CD14-positive monocyte (primary cell): Measurements from ENCODE around the gene PRR23E. TPM values are rescaled to one million over a fixed set of nuclear protein-coding genes. Genes with fewer than 3 reads are reported as not detected.

Experiments
- DNase-seq, 3 donors: peaks; one replicate each; pipeline ENCODE4 v3.0.0-alpha.2; 2011 to 2022
- H2AFZ ChIP-seq: 2 replicates; pipeline ENCODE4 v1.6.0; 2012; ENCODE audit warnings: mild to moderate bottlenecking, low read depth, low read length, inconsistent platforms; ENCODE audit not compliant: insufficient read depth, poor library complexity, severe bottlenecking
- H3K27ac ChIP-seq, 2 donors: 1 replicate in 1 of 2; 2 replicates in 1 of 2; pipeline ENCODE4 v1.5.1; 2012 to 2013; ENCODE audit warnings: low read length in 2 of 2, control low read depth in 1 of 2, inconsistent platforms in 1 of 2, low read depth in 1 of 2, mild to moderate bottlenecking in 1 of 2
- H3K27me3 ChIP-seq, 2 donors: one replicate each; pipeline versions ENCODE4 v1.6.0 to v1.6.1; 2011 to 2013; ENCODE audit warnings: low read length in 2 of 2; ENCODE audit not compliant: control insufficient read depth in 2 of 2, insufficient read depth in 2 of 2
- H3K36me3 ChIP-seq, 2 donors: replicated peaks in 1 of 2; 1 replicate in 1 of 2; 2 replicates in 1 of 2; pipeline versions ENCODE4 v1.5.1 to v1.6.1; 2012 to 2013; ENCODE audit warnings: low read length in 2 of 2, control low read depth in 1 of 2, inconsistent platforms in 1 of 2, mild to moderate bottlenecking in 1 of 2; ENCODE audit not compliant: insufficient read depth in 2 of 2, control insufficient read depth in 1 of 2
- H3K4me1 ChIP-seq, 2 donors: 1 replicate in 1 of 2; 2 replicates in 1 of 2; pipeline versions ENCODE4 v1.5.1 to v1.6.1; 2012 to 2013; ENCODE audit warnings: low read length in 2 of 2, control low read depth in 1 of 2, inconsistent platforms in 1 of 2, mild to moderate bottlenecking in 1 of 2, moderate library complexity in 1 of 2; ENCODE audit not compliant: insufficient read depth in 2 of 2, control insufficient read depth in 1 of 2
- H3K4me2 ChIP-seq: replicated peaks from 2 replicates; pipeline ENCODE3; 2012; ENCODE audit warnings: low read length, moderate library complexity, mild to moderate bottlenecking; ENCODE audit not compliant: poor library complexity, severe bottlenecking; ENCODE audit errors: extremely low read depth
- H3K4me3 ChIP-seq, 3 experiments: fragments of 200-600 bp in 1 of 3; sonication (generic) in 1 of 3; replicated peaks in 1 of 3; 1 replicate in 2 of 3; 2 replicates in 1 of 3; pipeline ENCODE4 v1.5.1; 2011 to 2013; ENCODE audit warnings: low read length in 3 of 3, mild to moderate bottlenecking in 3 of 3, control low read depth in 2 of 3, low read depth in 2 of 3, inconsistent platforms in 1 of 3, moderate library complexity in 1 of 3
- H3K79me2 ChIP-seq: 2 replicates; pipeline ENCODE4 v1.6.0; 2012; ENCODE audit warnings: mild to moderate bottlenecking, control low read depth, inconsistent platforms, low read length, moderate library complexity; ENCODE audit not compliant: insufficient read depth
- H3K9ac ChIP-seq: 2 replicates; pipeline ENCODE4 v1.6.0; 2017; ENCODE audit warnings: low read length, mild to moderate bottlenecking; ENCODE audit not compliant: insufficient read depth, poor library complexity, severe bottlenecking
- H3K9me3 ChIP-seq, 2 donors: replicated peaks in 1 of 2; 1 replicate in 1 of 2; 2 replicates in 1 of 2; pipeline versions ENCODE4 v1.5.1 to v1.6.1; 2012 to 2013; ENCODE audit warnings: low read length in 2 of 2, control low read depth in 1 of 2; ENCODE audit not compliant: control insufficient read depth in 1 of 2, insufficient read depth in 1 of 2
- H4K20me1 ChIP-seq: 2 replicates; pipeline ENCODE4 v1.6.0; 2012; ENCODE audit warnings: mild to moderate bottlenecking, low read length, control low read depth, moderate library complexity; ENCODE audit not compliant: insufficient read depth
- H3K27ac Mint-ChIP-seq, 7 donors: one replicate each; pipeline ENCODE4 v1.8.0; 2020; ENCODE audit warnings: mild to moderate bottlenecking in 7 of 7, mixed read lengths in 7 of 7, moderate library complexity in 6 of 7, inconsistent platforms in 2 of 7
- H3K27me3 Mint-ChIP-seq, 3 donors: one replicate each; pipeline ENCODE4 v1.8.0; 2021 to 2022; ENCODE audit warnings: low read depth in 3 of 3, mild to moderate bottlenecking in 3 of 3, mixed read lengths in 3 of 3, moderate library complexity in 3 of 3, inconsistent platforms in 1 of 3
- H3K36me3 Mint-ChIP-seq, 2 donors: one replicate each; pipeline ENCODE4 v1.8.0; 2020; ENCODE audit warnings: mixed read lengths in 2 of 2, inconsistent platforms in 1 of 2, mild to moderate bottlenecking in 1 of 2
- H3K4me1 Mint-ChIP-seq: one replicate; pipeline ENCODE4 v1.8.0; 2020; ENCODE audit warnings: mild to moderate bottlenecking, mixed read lengths
- H3K4me3 Mint-ChIP-seq, 2 donors: one replicate each; pipeline ENCODE4 v1.8.0; 2020; ENCODE audit warnings: mild to moderate bottlenecking in 2 of 2, mixed read lengths in 2 of 2, moderate library complexity in 1 of 2
- H3K9me3 Mint-ChIP-seq, 7 donors: one replicate each; pipeline ENCODE4 v1.8.0; 2020 to 2022; ENCODE audit warnings: mixed read lengths in 7 of 7, mild to moderate bottlenecking in 6 of 7, moderate library complexity in 6 of 7, inconsistent platforms in 2 of 7
- CTCF ChIP-seq: fragments of 200-600 bp; IDR thresholded peaks from one replicate; pipeline ENCODE4 v1.8.0; 2022; ENCODE audit warnings: antibody characterized with exemption, mild to moderate bottlenecking
- WGBS: methylation state at CpG from one replicate; pipeline ENCODE4 v1.1.5; 2013; ENCODE audit warnings: missing lambda C conversion rate; ENCODE audit not compliant: insufficient coverage; 5-methylcytosine and 5-hydroxymethylcytosine counted together
- intact Hi-C, 2 donors: fragments of 100-400 bp; cut with micrococcal nuclease; formaldehyde crosslinking; loops; one replicate each; pipeline versions ENCODE4 v1.15.0 to v1.15.1; 2023
- polyA plus RNA-seq, 3 donors: library from polyadenylated mRNA; depleted of rRNA in 1 of 3; unstranded in 2 of 3; stranded (reverse) in 1 of 3; fragments of 300-500 nt in 2 of 3; fragments of >200 nt in 1 of 3; fragmentation: Illumina TruSeq in 2 of 3; gene quantifications; 1 replicate in 2 of 3; 2 replicates in 1 of 3; pipeline ENCODE4 v1.2.3, GENCODE V29; 2012 to 2021

Gene PRR23E
- polyA plus RNA-seq, 3 donors = not detected

GRCh38 chr3:127184870-127185216 is 8.1 kb upstream of the PRR23E start:
- H3K79me2 ChIP-seq = no peaks in the 10 kb centered on the region
- no peak overlapping the region for H2AFZ ChIP-seq
- no peak overlapping the region for H3K27ac Mint-ChIP-seq
- no peak overlapping the region for H3K27ac ChIP-seq
- no peak overlapping the region for H3K9ac ChIP-seq
- no peaks in the 10 kb centered on the region for H3K4me1 Mint-ChIP-seq
- intact Hi-C loops = no loop called here
- H3K4me3 Mint-ChIP-seq = no peak overlapping the region
- no peak for TF ChIP-seq CTCF
- H3K4me3 ChIP-seq = no peak overlapping the region
- DNase-seq = no peak
- no peaks in the 10 kb centered on the region for H3K36me3 Mint-ChIP-seq
- WGBS = no CpG with 5 or more reads among the region's 4 CpGs
- H4K20me1 ChIP-seq = no peaks in the 10 kb centered on the region
- H3K4me2 ChIP-seq = no peak overlapping the region
- H3K9me3 ChIP-seq = no peaks in the 10 kb centered on the region
- H3K4me1 ChIP-seq = no peaks in the 10 kb centered on the region
- no peaks in the 10 kb centered on the region for H3K36me3 ChIP-seq
- peaks cover 2 to 17% (median 4%) of the 10 kb centered on the region in 7 donors for H3K9me3 Mint-ChIP-seq
- H3K27me3 ChIP-seq = no peaks in the 10 kb centered on the region
- peaks cover 1 to 6% (median 6%) of the 10 kb centered on the region in 3 donors for H3K27me3 Mint-ChIP-seq

DNA sequence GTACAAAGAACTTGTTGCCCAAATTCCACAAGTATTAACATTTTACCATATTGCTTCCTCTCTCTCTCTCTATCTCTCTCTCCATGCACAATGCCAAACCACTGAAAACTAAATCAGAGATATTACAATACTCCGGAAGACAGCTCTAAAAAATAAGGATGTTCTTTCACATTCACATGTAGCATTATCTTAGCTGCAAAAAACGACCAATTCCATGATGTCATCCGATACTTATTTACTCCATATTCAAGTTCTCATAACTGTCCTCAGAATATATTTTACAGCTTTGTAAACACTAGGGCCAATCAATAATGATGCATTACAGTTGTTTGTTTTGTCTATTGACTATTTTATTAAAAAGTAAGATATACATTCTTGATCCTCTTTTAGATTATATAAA is 7.7 kb upstream of the PRR23E start:
- H3K9me3 Mint-ChIP-seq = peaks cover 0 to 17% (median 4%) of the 10 kb centered on the region in 7 donors
- Histone ChIP-seq H3K79me2 (no peaks in the 10 kb centered on the region), H4K20me1 (no peaks in the 10 kb centered on the region), H3K4me3 (no peak overlapping the region), H2AFZ (no peak overlapping the region), H3K4me2 (no peak overlapping the region), H3K36me3 (no peaks in the 10 kb centered on the region), H3K9me3 (no peaks in the 10 kb centered on the region), H3K27ac (no peak overlapping the region), H3K27me3 (no peaks in the 10 kb centered on the region), H3K9ac (no peak overlapping the region), H3K4me1 (no peaks in the 10 kb centered on the region)
- H3K4me1 Mint-ChIP-seq = no peaks in the 10 kb centered on the region
- no peak for DNase-seq
- no peaks in the 10 kb centered on the region for H3K36me3 Mint-ChIP-seq
- peaks cover 1 to 6% (median 6%) of the 10 kb centered on the region in 3 donors for H3K27me3 Mint-ChIP-seq
- TF ChIP-seq CTCF = no peak
- no peak overlapping the region for H3K27ac Mint-ChIP-seq
- WGBS = no CpG with 5 or more reads among the region's 3 CpGs
- intact Hi-C loops = no loop called here
- no peak overlapping the region for H3K4me3 Mint-ChIP-seq
